NB4 (cell line): ENCODE data around the gene CDON.

Experiments used
- MYC ChIP-seq: IDR thresholded peaks from 2 replicates; pipeline ENCODE4 v1.6.1; 2011; ENCODE audit warnings: low read depth, low read length
- POLR2A ChIP-seq: IDR thresholded peaks from 2 replicates; pipeline ENCODE4 v1.6.1; 2011; ENCODE audit warnings: mild to moderate bottlenecking; ENCODE audit not compliant: insufficient read length; ENCODE audit errors: extremely low read depth
- TF ChIP-seq, protein P1 (sequence below): IDR thresholded peaks from one replicate; pipeline ENCODE4 v1.5.1; 2012; ENCODE audit warnings: low read depth, low read length
- TF ChIP-seq, protein P2 (sequence below): IDR thresholded peaks from 2 replicates; pipeline ENCODE4 v1.6.1; 2011; ENCODE audit warnings: low read depth, low read length

DNA sequence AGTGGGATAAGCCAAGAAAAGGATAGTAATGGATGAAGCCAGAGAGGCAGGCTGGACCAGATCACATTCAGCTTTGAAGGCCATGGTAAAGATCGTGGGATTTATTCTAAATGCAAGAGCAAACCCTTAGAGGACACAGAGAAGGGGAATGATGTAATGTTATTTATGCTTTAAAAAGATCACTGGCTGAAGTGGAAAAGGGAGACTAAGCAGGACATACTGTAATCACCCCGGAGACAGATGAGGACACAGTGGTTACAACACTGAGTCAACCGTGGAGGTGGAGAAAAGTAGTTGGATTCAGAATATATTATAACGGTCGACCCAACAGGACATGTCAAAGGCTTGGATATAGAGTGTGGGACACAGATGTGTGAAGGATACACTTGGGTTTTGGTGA, 38.5 kb downstream of the CDON start:
- TF ChIP-seq, protein P1, sequence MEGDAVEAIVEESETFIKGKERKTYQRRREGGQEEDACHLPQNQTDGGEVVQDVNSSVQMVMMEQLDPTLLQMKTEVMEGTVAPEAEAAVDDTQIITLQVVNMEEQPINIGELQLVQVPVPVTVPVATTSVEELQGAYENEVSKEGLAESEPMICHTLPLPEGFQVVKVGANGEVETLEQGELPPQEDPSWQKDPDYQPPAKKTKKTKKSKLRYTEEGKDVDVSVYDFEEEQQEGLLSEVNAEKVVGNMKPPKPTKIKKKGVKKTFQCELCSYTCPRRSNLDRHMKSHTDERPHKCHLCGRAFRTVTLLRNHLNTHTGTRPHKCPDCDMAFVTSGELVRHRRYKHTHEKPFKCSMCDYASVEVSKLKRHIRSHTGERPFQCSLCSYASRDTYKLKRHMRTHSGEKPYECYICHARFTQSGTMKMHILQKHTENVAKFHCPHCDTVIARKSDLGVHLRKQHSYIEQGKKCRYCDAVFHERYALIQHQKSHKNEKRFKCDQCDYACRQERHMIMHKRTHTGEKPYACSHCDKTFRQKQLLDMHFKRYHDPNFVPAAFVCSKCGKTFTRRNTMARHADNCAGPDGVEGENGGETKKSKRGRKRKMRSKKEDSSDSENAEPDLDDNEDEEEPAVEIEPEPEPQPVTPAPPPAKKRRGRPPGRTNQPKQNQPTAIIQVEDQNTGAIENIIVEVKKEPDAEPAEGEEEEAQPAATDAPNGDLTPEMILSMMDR = no peak
- no peak for TF ChIP-seq POLR2A
- TF ChIP-seq, protein P2, sequence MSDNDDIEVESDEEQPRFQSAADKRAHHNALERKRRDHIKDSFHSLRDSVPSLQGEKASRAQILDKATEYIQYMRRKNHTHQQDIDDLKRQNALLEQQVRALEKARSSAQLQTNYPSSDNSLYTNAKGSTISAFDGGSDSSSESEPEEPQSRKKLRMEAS = no peak
- no peak for TF ChIP-seq MYC
